Sigmoid colon (tissue), 7 donors: ENCODE measurements around the gene C1QL2. TPM values are rescaled to one million over a fixed set of nuclear protein-coding genes. Genes with fewer than 3 reads are reported as not detected.

ENCODE experiments used
- DNase-seq: peaks from one replicate; pipeline ENCODE4 v3.0.0-alpha.2; 2019
- H3K27ac ChIP-seq, 4 donors: fragments of 200-600 bp; sonication (generic); one replicate each; pipeline ENCODE4 v1.5.1; 2016 to 2019; ENCODE audit warnings: mild to moderate bottlenecking in 1 of 4
- H3K27me3 ChIP-seq, 3 donors: fragments of 200-600 bp; sonication (generic); one replicate each; pipeline ENCODE4 v1.5.1; 2019; ENCODE audit warnings: mild to moderate bottlenecking in 1 of 3
- H3K36me3 ChIP-seq, 4 donors: fragments of 200-600 bp; sonication (generic); one replicate each; pipeline ENCODE4 v1.5.1; 2016 to 2019
- H3K4me1 ChIP-seq, 4 donors: fragments of 200-600 bp; sonication (generic); one replicate each; pipeline ENCODE4 v1.5.1; 2017 to 2019
- H3K4me3 ChIP-seq, 4 donors: fragments of 200-600 bp; sonication (generic); one replicate each; pipeline ENCODE4 v1.5.1; 2017 to 2019; ENCODE audit warnings: mild to moderate bottlenecking in 2 of 4, moderate library complexity in 1 of 4
- H3K9me3 ChIP-seq, 4 donors: fragments of 200-600 bp in 3 of 4; sonication (generic) in 3 of 4; one replicate each; pipeline versions ENCODE4 v1.5.1 to v1.6.1; 2013 to 2019
- EP300 ChIP-seq, 4 donors: sonication (generic); formaldehyde crosslinking; IDR thresholded peaks; one replicate each; pipeline ENCODE4 v1.6.1; 2017; ENCODE audit warnings: antibody characterized with exemption in 4 of 4
- POLR2A ChIP-seq, 2 donors: fragments of 450-650 bp; IDR thresholded peaks; one replicate each; pipeline ENCODE4 v1.6.1; 2016; ENCODE audit warnings: antibody characterized with exemption in 2 of 2, mild to moderate bottlenecking in 2 of 2, moderate library complexity in 2 of 2
- POLR2AphosphoS5 ChIP-seq, 4 donors: sonication (generic); formaldehyde crosslinking; IDR thresholded peaks; one replicate each; pipeline ENCODE4 v1.6.1; 2017; ENCODE audit warnings: antibody characterized with exemption in 4 of 4
- WGBS, 2 donors: extraction: QIAGEN DNeasy Blood & Tissue Kit; methylation state at CpG; one replicate each; pipeline ENCODE4 v1.1.7; 2013; 5-methylcytosine and 5-hydroxymethylcytosine counted together
- intact Hi-C: fragments of 100-400 bp; cut with DNase I; formaldehyde crosslinking; loops from one replicate; pipeline ENCODE4 v1.15.1; 2023
- polyA plus RNA-seq, 3 donors: library from polyadenylated mRNA; stranded (reverse); fragments of 200-250 nt; gene quantifications; one replicate each; pipeline ENCODE4 v1.2.3, GENCODE V29; 2013
- small RNA-seq, 3 donors: library from RNA; depleted of rRNA; stranded (forward); fragments of <200 nt; gene quantifications; one replicate each; pipeline ENCODE3, GENCODE V24; 2016
- total RNA-seq, 4 donors: library from RNA; depleted of rRNA; stranded (reverse); fragments of >200 nt; gene quantifications; one replicate each; pipeline ENCODE4 v1.1.0, GENCODE V29; 2016
- TF ChIP-seq, protein P1 (sequence below), 4 experiments: fragments of 450-650 bp in 3 of 4; fragments of 200-600 bp in 1 of 4; IDR thresholded peaks; one replicate each; pipeline ENCODE4 v1.5.1; 2016 to 2019; ENCODE audit warnings: antibody characterized with exemption in 4 of 4, mild to moderate bottlenecking in 3 of 4, moderate library complexity in 2 of 4
- donor health status: healthy with polysubstance abuse.
- donor health status: Bipolar disorder and iron deficiency.
- donor health status: healthy.

The C1QL2 gene
- total and polyA plus RNA-seq, 7 donors: not detected

DNA sequence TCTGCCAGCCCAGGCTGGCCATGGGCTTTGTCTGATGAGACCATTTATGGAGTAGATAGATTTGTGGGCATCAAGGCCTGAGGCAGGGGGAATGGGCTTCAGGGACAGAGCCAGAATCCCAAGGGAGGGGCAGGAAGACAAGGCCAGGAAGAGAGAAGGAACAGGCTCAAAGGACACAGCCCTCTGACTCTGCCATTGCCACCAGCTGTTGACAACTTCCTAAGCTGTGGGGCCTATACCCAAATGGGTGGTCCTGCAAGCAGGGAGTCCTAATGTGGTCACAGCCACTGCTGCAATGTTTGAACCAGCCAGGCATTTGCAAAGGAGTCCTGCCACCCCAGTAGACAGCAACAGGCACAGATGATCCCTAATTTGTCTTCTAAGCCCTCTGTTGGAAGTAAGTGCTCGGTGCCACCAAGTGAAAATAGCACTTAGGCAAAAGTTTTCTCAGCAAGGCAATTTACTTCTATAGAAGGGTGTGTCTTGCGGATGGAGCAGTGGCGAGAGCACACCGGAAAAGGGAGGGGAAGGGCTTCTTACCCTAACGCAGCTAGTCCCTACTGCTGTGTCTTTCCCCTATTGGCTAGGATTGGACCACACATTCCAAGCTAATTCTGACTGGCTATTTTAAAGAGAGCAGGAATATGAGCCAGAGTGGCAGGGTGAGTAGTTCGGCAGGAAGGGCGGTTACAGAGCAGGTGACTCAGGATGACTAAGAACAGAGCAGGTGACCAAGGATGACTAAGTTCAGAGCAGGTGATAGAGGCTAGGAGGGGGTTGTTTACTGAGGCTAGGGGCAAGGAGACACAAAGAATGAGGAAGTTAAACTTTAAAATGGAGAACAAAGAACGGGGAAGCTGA is 47.2 kb downstream of the C1QL2 start:
- Histone ChIP-seq H3K27ac (no peak overlapping the region), H3K36me3 (no peaks in the 10 kb centered on the region), H3K27me3 (peaks cover 0 to 7% (median 0%) of the 10 kb centered on the region in 3 donors), H3K9me3 (peaks cover 0 to 4% (median 0%) of the 10 kb centered on the region in 4 donors), H3K4me3 (no peak overlapping the region), H3K4me1 (no peaks in the 10 kb centered on the region)
- 56 to 72% methylated on average over 8 of the region's 8 CpGs for WGBS, 2 donors
- intact Hi-C loops: no loop called here
- TF ChIP-seq, protein P1, sequence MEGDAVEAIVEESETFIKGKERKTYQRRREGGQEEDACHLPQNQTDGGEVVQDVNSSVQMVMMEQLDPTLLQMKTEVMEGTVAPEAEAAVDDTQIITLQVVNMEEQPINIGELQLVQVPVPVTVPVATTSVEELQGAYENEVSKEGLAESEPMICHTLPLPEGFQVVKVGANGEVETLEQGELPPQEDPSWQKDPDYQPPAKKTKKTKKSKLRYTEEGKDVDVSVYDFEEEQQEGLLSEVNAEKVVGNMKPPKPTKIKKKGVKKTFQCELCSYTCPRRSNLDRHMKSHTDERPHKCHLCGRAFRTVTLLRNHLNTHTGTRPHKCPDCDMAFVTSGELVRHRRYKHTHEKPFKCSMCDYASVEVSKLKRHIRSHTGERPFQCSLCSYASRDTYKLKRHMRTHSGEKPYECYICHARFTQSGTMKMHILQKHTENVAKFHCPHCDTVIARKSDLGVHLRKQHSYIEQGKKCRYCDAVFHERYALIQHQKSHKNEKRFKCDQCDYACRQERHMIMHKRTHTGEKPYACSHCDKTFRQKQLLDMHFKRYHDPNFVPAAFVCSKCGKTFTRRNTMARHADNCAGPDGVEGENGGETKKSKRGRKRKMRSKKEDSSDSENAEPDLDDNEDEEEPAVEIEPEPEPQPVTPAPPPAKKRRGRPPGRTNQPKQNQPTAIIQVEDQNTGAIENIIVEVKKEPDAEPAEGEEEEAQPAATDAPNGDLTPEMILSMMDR (IDR thresholded peaks at IDR 0.05): no peak
- TF ChIP-seq POLR2AphosphoS5 (IDR thresholded peaks at IDR 0.05) (no peak), EP300 (IDR thresholded peaks at IDR 0.05) (no peak), POLR2A (IDR thresholded peaks at IDR 0.05) (no peak)
- DNase-seq: peak; percentile 32

- Histone ChIP-seq H3K4me1 (no peaks in the 10 kb centered on the region), H3K9me3 (peaks cover 0 to 4% (median 0%) of the 10 kb centered on the region in 4 donors), H3K27me3 (peaks cover 0 to 7% (median 0%) of the 10 kb centered on the region in 3 donors), H3K27ac (no peak overlapping the region), H3K4me3 (no peak overlapping the region), H3K36me3 (no peaks in the 10 kb centered on the region)
- intact Hi-C loops: no loop called here
- 25 to 36% methylated on average over 3 of the region's 3 CpGs for WGBS, 2 donors
- no peak for DNase-seq
- TF ChIP-seq EP300 (IDR thresholded peaks at IDR 0.05) (no peak), POLR2A (IDR thresholded peaks at IDR 0.05) (no peak), POLR2AphosphoS5 (IDR thresholded peaks at IDR 0.05) (no peak)
These were observed 48.7 kb downstream of the C1QL2 start for GRCh38 chr2:119109866-119110265.

DNA sequence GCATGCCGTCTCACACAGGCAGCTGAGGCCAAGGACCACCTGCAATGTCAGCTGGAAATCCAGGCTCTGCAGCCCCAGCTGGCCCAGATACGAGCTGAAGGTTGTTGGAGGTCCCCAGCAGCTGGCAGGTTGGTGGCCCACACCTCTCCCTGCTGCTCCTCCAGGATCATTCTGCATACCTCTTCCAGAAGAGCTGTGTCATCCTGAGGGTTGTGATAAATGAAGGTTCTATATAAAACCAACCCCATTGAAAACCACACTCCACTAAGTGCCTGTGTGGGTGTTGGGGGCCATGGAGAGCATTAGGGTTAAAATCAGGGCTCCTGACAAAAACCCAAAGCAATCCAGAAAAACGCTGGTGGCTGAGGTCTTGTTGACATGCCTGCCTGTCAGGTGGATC is 50.4 kb downstream of the C1QL2 start:
- WGBS, 2 donors: 47 to 69% methylated on average over 3 of the region's 3 CpGs
- H3K27ac ChIP-seq: no peak overlapping the region
- intact Hi-C loops: no loop called here
- H3K27me3 ChIP-seq: peaks cover 0 to 3% (median 0%) of the 10 kb centered on the region in 3 donors
- no peak overlapping the region for H3K4me3 ChIP-seq
- H3K36me3 ChIP-seq: no peaks in the 10 kb centered on the region
- peaks cover 0 to 7% (median 0%) of the 10 kb centered on the region in 4 donors for H3K9me3 ChIP-seq
- no peaks in the 10 kb centered on the region for H3K4me1 ChIP-seq
- TF ChIP-seq, protein P1 (IDR thresholded peaks at IDR 0.05): no peak
- TF ChIP-seq EP300 (IDR thresholded peaks at IDR 0.05): no peak
- TF ChIP-seq POLR2AphosphoS5 (IDR thresholded peaks at IDR 0.05): no peak
- no peak for TF ChIP-seq POLR2A (IDR thresholded peaks at IDR 0.05)
- peak; percentile 21 for DNase-seq

- Histone ChIP-seq H3K27ac (no peak overlapping the region), H3K36me3 (no peaks in the 10 kb centered on the region), H3K4me1 (no peaks in the 10 kb centered on the region), H3K4me3 (no peak overlapping the region), H3K27me3 (no peaks in the 10 kb centered on the region), H3K9me3 (peaks cover 0 to 7% (median 0%) of the 10 kb centered on the region in 4 donors)
- WGBS, 2 donors: 29 to 33% methylated on average over 5 of the region's 5 CpGs
- peak; percentile 12 for DNase-seq
- intact Hi-C loops: no loop called here
- TF ChIP-seq, protein P1 (IDR thresholded peaks at IDR 0.05): no peak
- no peak for TF ChIP-seq EP300 (IDR thresholded peaks at IDR 0.05)
- no peak for TF ChIP-seq POLR2A (IDR thresholded peaks at IDR 0.05)
- TF ChIP-seq POLR2AphosphoS5 (IDR thresholded peaks at IDR 0.05): no peak
These were observed 52.2 kb downstream of the C1QL2 start for GRCh38 chr2:119106301-119106897.

Small RNA genes within 50 kb of the gene (small RNA-seq; reads per million reads assigned to genes)
- 0 reads per million in 3 donors for gene RN7SL468P

Other genes with a start within 250 kb of the C1QL2 start
- 10 to 100 TPM in 3 of 4 donors, 1 to 10 TPM in 1; 3.3 to 18.7 (median 16.2) TPM for gene MARCO, start 216.6 kb downstream of the C1QL2 start, total RNA-seq
- gene MARCO, start 216.6 kb downstream of the C1QL2 start, polyA plus RNA-seq: 1 to 10 TPM in 2 of 3 donors, not detected in 1; 4.4 to 5.4 TPM
- 1 to 10 TPM; 1.5 to 6.9 (median 3.3) TPM for gene STEAP3, start 65.1 kb upstream of the C1QL2 start, total RNA-seq
- 10 to 100 TPM in 1 of 3 donors, 1 to 10 TPM in 2; 1.4 to 16.4 (median 1.8) TPM for gene STEAP3, start 65.1 kb upstream of the C1QL2 start, polyA plus RNA-seq
- 10 to 100 TPM; 11.1 to 18.2 (median 16.9) TPM for gene C2orf76, start 208.1 kb upstream of the C1QL2 start, total RNA-seq
- gene C2orf76, start 208.1 kb upstream of the C1QL2 start, polyA plus RNA-seq: 10 to 100 TPM; 12.8 to 26.4 (median 21.0) TPM
- gene DBI, start 208.2 kb upstream of the C1QL2 start, total RNA-seq: 10 to 100 TPM; 49.5 to 92.4 (median 70.7) TPM
- 1,000 to 10,000 TPM in 2 of 3 donors, 100 to 1,000 TPM in 1; 740 to 1,261 (median 1,072) TPM for gene DBI, start 208.2 kb upstream of the C1QL2 start, polyA plus RNA-seq